KMS-11 (cell line): ENCODE results near the gene LAPTM5.
"Not testable (repeated sequence)": the region's sequence is repeated elsewhere in the genome, so short reads cannot be mapped to it uniquely, and the experiment has no call there.

Experiments
- H2AFZ ChIP-seq: fragments of 200-600 bp; sonication (generic); 2 replicates; pipeline ENCODE4 v1.6.1; 2016; ENCODE audit warnings: antibody characterized with exemption, mixed run types, low read depth
- H3K27ac ChIP-seq: fragments of 200-600 bp; sonication (generic); 2 replicates; pipeline ENCODE4 v1.6.1; 2016; ENCODE audit warnings: mild to moderate bottlenecking, mixed run types
- H3K27me3 ChIP-seq: fragments of 200-600 bp; sonication (generic); 2 replicates; pipeline ENCODE4 v1.6.1; 2017; ENCODE audit warnings: mild to moderate bottlenecking, low read depth, mixed run types, moderate library complexity; ENCODE audit not compliant: insufficient read depth
- H3K36me3 ChIP-seq: fragments of 200-600 bp; sonication (generic); 2 replicates; pipeline ENCODE4 v1.6.1; 2017; ENCODE audit warnings: mild to moderate bottlenecking, mixed run types; ENCODE audit not compliant: insufficient read depth
- H3K4me1 ChIP-seq: fragments of 200-600 bp; sonication (generic); 2 replicates; pipeline ENCODE4 v1.6.1; 2016; ENCODE audit warnings: mild to moderate bottlenecking, low read depth, mixed run types; ENCODE audit not compliant: poor library complexity, severe bottlenecking
- H3K4me2 ChIP-seq: fragments of 200-600 bp; sonication (generic); 2 replicates; pipeline ENCODE4 v1.7.0; 2016; ENCODE audit warnings: mild to moderate bottlenecking, mixed run types
- H3K4me3 ChIP-seq: fragments of 200-600 bp; sonication (generic); IDR thresholded peaks from 2 replicates; pipeline ENCODE4 v1.6.1; 2017; ENCODE audit warnings: low read depth, low read length, mixed read lengths; ENCODE audit not compliant: insufficient read depth
- H3K79me2 ChIP-seq: fragments of 200-600 bp; sonication (generic); 2 replicates; pipeline ENCODE4 v1.6.1; 2016; ENCODE audit warnings: low read depth, mixed run types; ENCODE audit not compliant: insufficient read depth
- H3K9ac ChIP-seq: fragments of 200-600 bp; sonication (generic); 2 replicates; pipeline ENCODE4 v1.6.1; 2016; ENCODE audit warnings: mild to moderate bottlenecking, mixed run types
- H4K20me1 ChIP-seq: fragments of 200-600 bp; sonication (generic); 2 replicates; pipeline ENCODE4 v1.6.1; 2016; ENCODE audit warnings: mild to moderate bottlenecking, mixed run types; ENCODE audit not compliant: insufficient read depth
- CTCF ChIP-seq: fragments of 200-600 bp; sonication (generic); conservative IDR thresholded peaks from 2 replicates; pipeline ENCODE4 v1.6.1; 2017; ENCODE audit warnings: low read depth, mild to moderate bottlenecking, antibody characterized with exemption, low read length, moderate library complexity, mixed read lengths

LAPTM5 gene

GRCh38 chr1:30689901-30690645 is 67.5 kb downstream of the LAPTM5 start:
- Histone ChIP-seq H3K79me2 (no peaks in the 10 kb centered on the region), H3K9ac (no peak overlapping the region), H3K4me2 (no peak overlapping the region), H2AFZ (no peak overlapping the region), H3K4me1 (no peaks in the 10 kb centered on the region), H4K20me1 (no peaks in the 10 kb centered on the region), H3K4me3 (no peak overlapping the region), H3K27me3 (peaks cover 39% of the 10 kb centered on the region), H3K36me3 (no peaks in the 10 kb centered on the region), H3K27ac (no peak overlapping the region)
- no peak for TF ChIP-seq CTCF

GRCh38 chr1:30688920-30689794 is 68.4 kb downstream of the LAPTM5 start:
- H2AFZ ChIP-seq: no peak overlapping the region
- H3K4me3 ChIP-seq: no peak overlapping the region

GRCh38 chr1:30688516-30688915 is 69.1 kb downstream of the LAPTM5 start:
- not testable (repeated sequence) for H3K4me2 ChIP-seq, H4K20me1 ChIP-seq, H3K36me3 ChIP-seq, H3K79me2 ChIP-seq, H3K4me3 ChIP-seq, H3K27ac ChIP-seq, H3K4me1 ChIP-seq, H3K9ac ChIP-seq, H2AFZ ChIP-seq
- peaks cover 31% of the 10 kb centered on the region for H3K27me3 ChIP-seq

More at GRCh38 chr1:30688920-30689794, 68.4 kb downstream of the LAPTM5 start:
- no peak for TF ChIP-seq CTCF
- H3K36me3 ChIP-seq: no peaks in the 10 kb centered on the region
- no peak overlapping the region for H3K27ac ChIP-seq
- no peaks in the 10 kb centered on the region for H3K79me2 ChIP-seq
- no peak overlapping the region for H3K4me2 ChIP-seq
- no peaks in the 10 kb centered on the region for H4K20me1 ChIP-seq
- peaks cover 31% of the 10 kb centered on the region for H3K27me3 ChIP-seq
- H3K4me1 ChIP-seq: no peaks in the 10 kb centered on the region
- H3K9ac ChIP-seq: no peak overlapping the region

GRCh38 chr1:30687886-30688285 is 69.7 kb downstream of the LAPTM5 start:
- H3K9ac ChIP-seq: no peak overlapping the region
- peaks cover 28% of the 10 kb centered on the region for H3K27me3 ChIP-seq
- H3K79me2 ChIP-seq: no peaks in the 10 kb centered on the region
- no peaks in the 10 kb centered on the region for H4K20me1 ChIP-seq
- H3K4me2 ChIP-seq: no peak overlapping the region
- H3K4me3 ChIP-seq: no peak overlapping the region
- H3K4me1 ChIP-seq: no peaks in the 10 kb centered on the region
- no peak overlapping the region for H2AFZ ChIP-seq
- H3K36me3 ChIP-seq: no peaks in the 10 kb centered on the region
- no peak for TF ChIP-seq CTCF
- H3K27ac ChIP-seq: no peak overlapping the region
